K562 (cell line): ENCODE results near the gene FHIP2A. TPM values are rescaled to one million over a fixed set of nuclear protein-coding genes. Genes with fewer than 3 reads are reported as not detected.

Experiments
- ATAC-seq: fragments of 200-7000 bp; cut with Tn5 transposase; 3 replicates; pipeline ENCODE4 v1.9.1; 2020; ENCODE audit warnings: moderate library complexity
- BruUV-seq: library from RNA; stranded (reverse); fragments of 400-500 nt; replicated peaks from 2 replicates; lab custom pipeline; 2021; lab: Mats Ljungman, UMichigan
- CTCF ChIA-PET: fragments of 300-600 bp; formaldehyde crosslinking; extraction: SDS; loops from one replicate; lab custom pipeline; 2021; ENCODE audit warnings: low intra/inter-chr PET ratio; lab: Yijun Ruan, JAX
- POLR2A ChIA-PET: fragments of 300-600, 350-650 bp; sonication (Branson Sonifier 250); formaldehyde crosslinking; extraction: SDS; loops from one replicate; lab custom pipeline; 2021; ENCODE audit warnings: antibody characterized with exemption, inconsistent platforms; lab: Yijun Ruan, JAX
- DNase-seq, 4 experiments: peaks; one replicate each; pipeline versions ENCODE4 v3.0.0 to v3.0.0-alpha.2; 2011 to 2018; ENCODE audit warnings: low spot score in 3 of 4, mixed read lengths in 3 of 4; ENCODE audit errors: extremely low read depth in 1 of 4
- FAIRE-seq: peaks from 2 replicates; lab custom pipeline; 2011; peaks lifted over from hg19 to GRCh38; lab: Jason Lieb, UNC
- H2AFZ ChIP-seq: 2 replicates; pipeline ENCODE4 v1.6.0; 2011; ENCODE audit warnings: low read depth, low read length, control low read depth, inconsistent platforms
- H3K27ac ChIP-seq: fragments of 200-600 bp; 3 replicates; pipeline ENCODE4 v1.8.0; 2011; ENCODE audit warnings: low read depth, mild to moderate bottlenecking, control low read depth, inconsistent platforms, low read length, moderate library complexity, mixed read lengths; ENCODE audit errors: extremely low read depth
- H3K27me3 ChIP-seq, 2 experiments: fragments of 300-600 bp in 1 of 2; 2 replicates in 1 of 2; 3 replicates in 1 of 2; pipeline versions ENCODE4 v1.6.0 to v1.8.0; 2011; ENCODE audit warnings: inconsistent platforms in 2 of 2, low read length in 2 of 2, mild to moderate bottlenecking in 1 of 2, mixed read lengths in 1 of 2, moderate library complexity in 1 of 2; ENCODE audit not compliant: control insufficient read depth in 2 of 2, insufficient read depth in 2 of 2
- H3K36me3 ChIP-seq: fragments of 300-600 bp; 3 replicates; pipeline ENCODE4 v1.8.0; 2011; ENCODE audit warnings: mild to moderate bottlenecking, low read length, inconsistent platforms; ENCODE audit not compliant: control insufficient read depth, insufficient read depth
- H3K4me1 ChIP-seq, 2 experiments: fragments of 200-600 bp in 1 of 2; replicated peaks in 1 of 2; 2 replicates in 1 of 2; 3 replicates in 1 of 2; pipeline versions ENCODE4 v1.5.1 to v1.8.0; 2011; ENCODE audit warnings: inconsistent platforms in 2 of 2, low read length in 2 of 2, mild to moderate bottlenecking in 1 of 2, mixed read lengths in 1 of 2, moderate library complexity in 1 of 2; ENCODE audit not compliant: control insufficient read depth in 2 of 2, insufficient read depth in 2 of 2
- H3K4me2 ChIP-seq: 2 replicates; pipeline ENCODE4 v1.6.1; 2011; ENCODE audit warnings: low read length, control low read depth, inconsistent platforms, mixed read lengths; ENCODE audit not compliant: insufficient read depth
- H3K4me3 ChIP-seq: fragments of 200-600 bp; sonication (generic), shearing (Covaris generic); 2 replicates; pipeline ENCODE4 v1.5.1; 2016; ENCODE audit warnings: control low read depth, inconsistent platforms
- H3K79me2 ChIP-seq: fragments of 200-600 bp; 3 replicates; pipeline ENCODE4 v1.8.0; 2011; ENCODE audit warnings: low read length, inconsistent platforms; ENCODE audit not compliant: control insufficient read depth, insufficient read depth
- H3K9ac ChIP-seq, 2 experiments: 2 replicates each; pipeline versions ENCODE4 v1.6.0 to v1.6.1; 2011; ENCODE audit warnings: low read depth in 2 of 2, low read length in 2 of 2, control low read depth in 1 of 2, inconsistent platforms in 1 of 2, mild to moderate bottlenecking in 1 of 2, mixed read lengths in 1 of 2; ENCODE audit not compliant: insufficient read depth in 1 of 2
- H3K9me1 ChIP-seq: one replicate; pipeline ENCODE4 v1.6.0; 2011; ENCODE audit warnings: inconsistent platforms, mild to moderate bottlenecking, low read length, moderate library complexity; ENCODE audit not compliant: control insufficient read depth, insufficient read depth
- H3K9me3 ChIP-seq: replicated peaks from 2 replicates; pipeline ENCODE4 v1.5.1; 2011; ENCODE audit warnings: low read depth, low read length, inconsistent platforms; ENCODE audit not compliant: control insufficient read depth, insufficient read depth
- H4K20me1 ChIP-seq: replicated peaks from 2 replicates; pipeline ENCODE4 v1.6.1; 2011; ENCODE audit warnings: low read length, inconsistent platforms, mixed read lengths; ENCODE audit not compliant: control insufficient read depth, insufficient read depth
- CGGBP1 ChIP-seq: fragments of 250-450 bp; sonication (Bioruptor Pico); IDR thresholded peaks from 2 replicates; pipeline ENCODE4 v1.9.0; 2021; ENCODE audit warnings: mild to moderate bottlenecking
- HCFC1 ChIP-seq: IDR thresholded peaks from 2 replicates; pipeline ENCODE4 v1.6.1; 2012; ENCODE audit warnings: low read depth, low read length, improper control_type of control experiment
- MTA1 ChIP-seq: fragments of 450-650 bp; IDR thresholded peaks from 2 replicates; pipeline ENCODE4 v1.6.1; 2017; ENCODE audit warnings: borderline replicate concordance
- NFIC ChIP-seq: fragments of 450-650 bp; IDR thresholded peaks from 2 replicates; pipeline ENCODE4 v1.6.1; 2017; ENCODE audit warnings: mild to moderate bottlenecking, inconsistent platforms
- POLR3G ChIP-seq: IDR thresholded peaks from 2 replicates; pipeline ENCODE4 v1.6.1; 2011; ENCODE audit not compliant: insufficient read length, insufficient replicate concordance; ENCODE audit errors: extremely low read depth
- RNF219 ChIP-seq: fragments of 250-450 bp; sonication (Bioruptor Pico); IDR thresholded peaks from 2 replicates; pipeline ENCODE4 v1.5.0; 2022; ENCODE audit warnings: mild to moderate bottlenecking
- TFAM ChIP-seq: fragments of 250-450 bp; sonication (Bioruptor Pico); conservative IDR thresholded peaks from 2 replicates; pipeline ENCODE4 v1.5.0; 2021; ENCODE audit warnings: mild to moderate bottlenecking, moderate library complexity
- WGBS: fragments of 100-300 bp; shearing (Covaris generic); methylation state at CpG from one replicate; pipeline ENCODE4 v1.1.6; 2016; ENCODE audit warnings: low coverage, mixed read lengths; ENCODE audit not compliant: insufficient coverage; ENCODE audit errors: missing lambda C conversion rate; 5-methylcytosine and 5-hydroxymethylcytosine counted together
- in situ Hi-C: fragments of 300-500 bp; cut with MboI; formaldehyde crosslinking; loops from 4 replicates; pipeline ENCODE4 v1.15.0; 2018; ENCODE audit warnings: inconsistent platforms, mixed read lengths
- intact Hi-C: fragments of 100-400 bp; cut with micrococcal nuclease; formaldehyde crosslinking; loops from 2 replicates; pipeline ENCODE4 v1.14.2; 2022
- polyA plus RNA-seq, 8 experiments: library from polyadenylated mRNA; depleted of rRNA in 4 of 8; stranded (reverse) in 5 of 8; unstranded in 3 of 8; fragments of >200 nt; fragmentation: Nextera tagmentation in 2 of 8; fragmentation: Illumina TruSeq in 1 of 8; extraction: Ambion mirVana in 2 of 8; extraction: Trizol in 1 of 8; gene quantifications; 2 replicates each; pipeline versions ENCODE4 v1.2.1 to v1.2.3, GENCODE V29; 2011 to 2014; ENCODE audit warnings: inconsistent platforms in 1 of 8, missing spikeins in 1 of 8
- total RNA-seq, 7 experiments: library from RNA; depleted of rRNA in 6 of 7; stranded (reverse); fragments of >200 nt in 6 of 7; fragmentation: Illumina TruSeq in 2 of 7; extraction: Trizol in 2 of 7; gene quantifications; 2 replicates each; pipeline versions ENCODE4 v1.2.1 to v1.2.3, GENCODE V29; 2011 to 2021; ENCODE audit warnings: low replicate concordance in 1 of 7

FHIP2A gene
- total and polyA plus RNA-seq, 9 of the 15 experiments (the other 6 are each of a cell fraction or from before 2014, with no cell fraction given): 1.5 to 7.4 (median 3.3) TPM

- Histone ChIP-seq H3K36me3 (no peaks in the 10 kb centered on the region), H3K9ac (no peak overlapping the region), H3K4me3 (no peak overlapping the region), H3K9me1 (no peaks in the 10 kb centered on the region), H3K79me2 (no peaks in the 10 kb centered on the region), H2AFZ (no peak overlapping the region), H3K4me2 (no peak overlapping the region), H3K9me3 (no peaks in the 10 kb centered on the region), H4K20me1 (no peaks in the 10 kb centered on the region), H3K27ac (no peak overlapping the region), H3K27me3 (peaks cover 0 to 5% of the 10 kb centered on the region in 2 experiments; a peak in 1 of 5 replicates), H3K4me1 (no peaks in the 10 kb centered on the region)
- intact Hi-C loops (no loop called here), in situ Hi-C loops (no loop called here)
- POLR2A ChIA-PET: no interaction called here
- WGBS: 0% methylated on average over 1 of the region's 1 CpG
- no peak for TF ChIP-seq MTA1
- CTCF ChIA-PET: no interaction called here
- ATAC-seq (no peak), DNase-seq (no peak), FAIRE-seq (no peak)
- no TSS peak for BruUV-seq
These were observed 10.7 kb upstream of the FHIP2A start for GRCh38 chr10:114810926-114811325.

- Histone ChIP-seq H3K79me2 (no peaks in the 10 kb centered on the region), H4K20me1 (no peaks in the 10 kb centered on the region), H3K4me2 (no peak overlapping the region), H3K27me3 (peaks cover 0 to 11% of the 10 kb centered on the region in 2 experiments; a peak in 1 of 5 replicates), H3K4me3 (no peak overlapping the region), H3K4me1 (no peaks in the 10 kb centered on the region), H3K9me3 (no peaks in the 10 kb centered on the region), H3K9ac (no peak overlapping the region), H3K36me3 (no peaks in the 10 kb centered on the region), H3K27ac (no peak overlapping the region), H3K9me1 (no peaks in the 10 kb centered on the region), H2AFZ (no peak overlapping the region)
- intact Hi-C loops: no loop called here
- no peak for DNase-seq
- WGBS: 10% methylated on average over 1 of the region's 1 CpG
- no peak for FAIRE-seq
- POLR2A ChIA-PET: no interaction called here
- ATAC-seq: peak; percentile 61; the same call in 1 of the 3 replicates
- no peak for TF ChIP-seq RNF219 (CRISPR knock-in tag)
- no peak for TF ChIP-seq POLR3G
- peak; percentile 64 for TF ChIP-seq HCFC1
- TF ChIP-seq CGGBP1 (CRISPR knock-in tag): no peak
- TF ChIP-seq NFIC: no peak
- TF ChIP-seq TFAM (CRISPR knock-in tag): no peak
- CTCF ChIA-PET: no interaction called here
- BruUV-seq: no TSS peak
- in situ Hi-C loops: no loop called here
These were observed 9.7 kb upstream of the FHIP2A start for GRCh38 chr10:114811862-114812261.
